ENCODE measurements around the gene SRXN1. TPM values are rescaled to one million over a fixed set of nuclear protein-coding genes. Genes with fewer than 3 reads are reported as not detected.

SRXN1 gene
- total RNA-seq, 2 experiments from 2014 or later: 13.3 to 14.1 TPM

DNA sequence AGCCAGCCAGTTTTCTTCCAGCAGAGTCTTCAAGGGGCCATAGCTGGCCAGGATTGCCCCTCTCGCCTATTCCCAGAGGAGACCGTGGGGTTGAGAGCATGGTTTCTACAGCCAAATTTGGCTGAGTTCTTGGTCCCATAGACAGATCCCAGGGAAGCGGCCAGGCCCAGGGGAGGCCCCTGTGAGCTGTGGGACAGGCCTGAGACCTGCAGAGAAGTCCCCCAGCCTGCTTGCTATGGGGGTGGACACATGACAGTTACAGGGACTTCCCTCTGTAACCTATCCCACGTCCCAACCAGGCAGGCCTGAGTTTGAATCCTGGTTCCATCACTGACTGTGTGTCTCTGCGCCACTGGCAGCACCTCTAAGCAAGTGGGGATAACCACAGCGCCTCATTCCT, 45.5 kb downstream of the SRXN1 start:
- Mint-ChIP-seq H3K9me3 (no peaks in the 10 kb centered on the region), H3K36me3 (no peaks in the 10 kb centered on the region), H3K4me1 (ENCODE audit: low read depth) (peaks cover 12% of the 10 kb centered on the region), H3K27ac (no peak overlapping the region), H3K4me3 (no peak overlapping the region), H3K27me3 (peaks cover 38% of the 10 kb centered on the region)
- DNase-seq: no peak
- CTCF ChIA-PET: interaction anchor here (1.1 kb wide), 1 partner anchor 41 kb away, joined by 3 read pairs; no protein-coding TSS in a partner anchor
- POLR2A ChIA-PET: no interaction called here
- intact Hi-C loops (cut with micrococcal nuclease): no loop called here

- CTCF ChIA-PET: no interaction called here
- Mint-ChIP-seq H3K9me3 (no peaks in the 10 kb centered on the region), H3K27ac (no peak overlapping the region), H3K36me3 (no peaks in the 10 kb centered on the region), H3K4me3 (no peak overlapping the region), H3K27me3 (peaks cover 21% of the 10 kb centered on the region), H3K4me1 (ENCODE audit: low read depth) (no peaks in the 10 kb centered on the region)
- POLR2A ChIA-PET: no interaction called here
- intact Hi-C loops (cut with micrococcal nuclease): no loop called here
- no peak for DNase-seq
Observed at GRCh38 chr20:605237-605636, 47.8 kb downstream of the SRXN1 start.

- no peaks in the 10 kb centered on the region for H3K36me3 Mint-ChIP-seq
- no peak overlapping the region for H3K4me3 Mint-ChIP-seq
- H3K9me3 Mint-ChIP-seq: no peaks in the 10 kb centered on the region
- H3K27ac Mint-ChIP-seq: no peak overlapping the region
- intact Hi-C loops (cut with micrococcal nuclease): no loop called here
- ChIA-PET CTCF (interaction anchor here (0.9 kb wide), 1 partner anchor 44 kb away, joined by 3 read pairs; no protein-coding TSS in a partner anchor), POLR2A (no interaction called here)
- no peaks in the 10 kb centered on the region for H3K4me1 Mint-ChIP-seq (ENCODE audit: low read depth)
- peaks cover 12% of the 10 kb centered on the region for H3K27me3 Mint-ChIP-seq
- DNase-seq: no peak
Observed at GRCh38 chr20:603116-603640, 49.8 kb downstream of the SRXN1 start.

- Mint-ChIP-seq H3K9me3 (no peaks in the 10 kb centered on the region), H3K4me1 (ENCODE audit: low read depth) (no peaks in the 10 kb centered on the region), H3K27ac (no peak overlapping the region), H3K27me3 (peaks cover 8% of the 10 kb centered on the region), H3K4me3 (no peak overlapping the region), H3K36me3 (no peaks in the 10 kb centered on the region)
- intact Hi-C loops (cut with micrococcal nuclease): no loop called here
- ChIA-PET POLR2A (no interaction called here), CTCF (no interaction called here)
- DNase-seq: no peak
Observed at GRCh38 chr20:602111-602970, 50.7 kb downstream of the SRXN1 start.

- no peak overlapping the region for H3K4me3 Mint-ChIP-seq
- POLR2A ChIA-PET: no interaction called here
Observed at GRCh38 chr20:600736-601135, 52.3 kb downstream of the SRXN1 start.

GRCh38 chr20:600141-600540, 52.9 kb downstream of the SRXN1 start:
- DNase-seq: no peak
- CTCF ChIA-PET: interaction anchor here (1.2 kb wide), 1 partner anchor 46 kb away, joined by 5 read pairs; no protein-coding TSS in a partner anchor
- Mint-ChIP-seq H3K9me3 (no peaks in the 10 kb centered on the region), H3K27me3 (peaks cover 2% of the 10 kb centered on the region), H3K4me3 (no peak overlapping the region), H3K27ac (no peak overlapping the region), H3K4me1 (ENCODE audit: low read depth) (no peaks in the 10 kb centered on the region), H3K36me3 (no peaks in the 10 kb centered on the region)
- intact Hi-C loops (cut with micrococcal nuclease): no loop called here
- POLR2A ChIA-PET: no interaction called here

More at GRCh38 chr20:600736-601135, 52.3 kb downstream of the SRXN1 start:
- H3K27ac Mint-ChIP-seq: no peak overlapping the region
- DNase-seq: no peak
- CTCF ChIA-PET: interaction anchor here (0.7 to 1.2 kb wide), 4 partner anchors 45 to 320 kb away, joined by 3 to 5 read pairs (median 3); no protein-coding TSS in a partner anchor
- no peaks in the 10 kb centered on the region for H3K9me3 Mint-ChIP-seq
- intact Hi-C loops (cut with micrococcal nuclease): no loop called here
- H3K27me3 Mint-ChIP-seq: peaks cover 3% of the 10 kb centered on the region
- H3K36me3 Mint-ChIP-seq: no peaks in the 10 kb centered on the region
- no peaks in the 10 kb centered on the region for H3K4me1 Mint-ChIP-seq (ENCODE audit: low read depth)

DNA sequence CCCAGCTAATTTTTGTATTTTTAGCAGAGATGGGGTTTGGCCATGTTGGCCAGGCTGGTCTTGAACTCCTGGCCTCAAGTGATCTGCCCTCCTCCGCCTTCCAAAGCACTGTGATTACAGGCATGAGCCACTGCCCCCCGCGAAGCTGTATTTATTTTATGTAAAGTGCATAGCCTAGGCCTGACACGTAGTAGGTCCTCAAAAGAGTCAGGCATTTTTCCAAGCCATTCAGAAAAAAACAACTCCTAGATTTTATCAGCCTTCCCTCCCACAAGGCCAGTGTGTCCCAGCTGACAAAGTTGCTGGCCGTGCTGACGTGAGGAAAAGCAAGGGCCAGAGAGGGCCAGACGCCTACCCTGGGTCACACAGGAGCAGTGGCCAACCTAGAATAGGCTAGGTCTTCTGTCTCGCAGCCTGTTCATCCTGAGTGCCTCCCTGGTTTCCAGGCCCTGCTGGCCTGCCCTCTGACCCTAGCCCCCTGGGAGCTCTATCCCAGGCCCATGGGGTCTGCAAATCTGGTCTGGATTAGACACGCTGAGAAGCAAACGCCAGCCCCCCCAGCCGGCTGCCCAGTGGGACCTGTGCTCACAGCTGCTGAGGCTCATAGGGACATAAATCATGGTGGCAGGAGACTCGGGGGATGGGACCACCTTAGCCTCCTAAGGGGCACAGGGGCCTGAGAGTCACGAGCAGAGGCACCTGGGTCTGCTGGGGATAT, 54.7 kb downstream of the SRXN1 start:
- no peak for DNase-seq
- no peaks in the 10 kb centered on the region for H3K9me3 Mint-ChIP-seq
- no peak overlapping the region for H3K27ac Mint-ChIP-seq
- H3K4me1 Mint-ChIP-seq (ENCODE audit: low read depth): no peaks in the 10 kb centered on the region
- intact Hi-C loops (cut with micrococcal nuclease): no loop called here
- ChIA-PET CTCF (interaction anchor here (0.5 to 0.8 kb wide), 2 partner anchors 47 to 786 kb away, joined by 3 read pairs; no protein-coding TSS in a partner anchor), POLR2A (no interaction called here)
- H3K36me3 Mint-ChIP-seq: no peaks in the 10 kb centered on the region
- H3K4me3 Mint-ChIP-seq: no peak overlapping the region
- H3K27me3 Mint-ChIP-seq: peaks cover 2% of the 10 kb centered on the region

GRCh38 chr20:597560-597959, 55.4 kb downstream of the SRXN1 start:
- no peak overlapping the region for H3K4me3 Mint-ChIP-seq
- no peak for DNase-seq
- H3K36me3 Mint-ChIP-seq: no peaks in the 10 kb centered on the region
- no peaks in the 10 kb centered on the region for H3K4me1 Mint-ChIP-seq (ENCODE audit: low read depth)
- no peak overlapping the region for H3K27ac Mint-ChIP-seq
- peaks cover 4% of the 10 kb centered on the region for H3K27me3 Mint-ChIP-seq
- intact Hi-C loops (cut with micrococcal nuclease): no loop called here
- H3K9me3 Mint-ChIP-seq: no peaks in the 10 kb centered on the region
- ChIA-PET CTCF (interaction anchor here (0.8 kb wide), 1 partner anchor 48 kb away, joined by 3 read pairs; no protein-coding TSS in a partner anchor), POLR2A (no interaction called here)

Other genes starting within 250 kb of the SRXN1 start
- gene RBCK1, start 244.9 kb downstream of the SRXN1 start, total RNA-seq: 100 to 1,000 TPM; 137 to 139 TPM
- gene TBC1D20, start 190.7 kb downstream of the SRXN1 start, total RNA-seq: 10 to 100 TPM; 18.8 to 20.4 TPM
- gene CSNK2A1, start 109.4 kb downstream of the SRXN1 start, total RNA-seq: 100 to 1,000 TPM; 154 to 155 TPM
- gene TCF15, start 42.9 kb downstream of the SRXN1 start, total RNA-seq: not detected
- not detected for gene SCRT2, start 22.6 kb upstream of the SRXN1 start, total RNA-seq
- not detected for gene SLC52A3, start 115.3 kb upstream of the SRXN1 start, total RNA-seq
- 10 to 100 TPM; 18.0 to 20.1 TPM for gene FAM110A, start 180.5 kb upstream of the SRXN1 start, total RNA-seq